HG02981 (cell line): ENCODE measurements around the gene TACR1.
A peak's percentile ranks its signal among the peaks of the same experiment; 100 is the strongest.
"Not testable (repeated sequence)": the region's sequence is repeated elsewhere in the genome, so short reads cannot be mapped to it uniquely, and the experiment has no call there.

Experiments used
- ATAC-seq: cut with Tn5 transposase; IDR thresholded peaks from one replicate; pipeline ENCODE4 v1.9.1; 2021; ENCODE audit warnings: mild to moderate bottlenecking, moderate library complexity; ENCODE audit not compliant: unreplicated experiment

The TACR1 gene, protein sequence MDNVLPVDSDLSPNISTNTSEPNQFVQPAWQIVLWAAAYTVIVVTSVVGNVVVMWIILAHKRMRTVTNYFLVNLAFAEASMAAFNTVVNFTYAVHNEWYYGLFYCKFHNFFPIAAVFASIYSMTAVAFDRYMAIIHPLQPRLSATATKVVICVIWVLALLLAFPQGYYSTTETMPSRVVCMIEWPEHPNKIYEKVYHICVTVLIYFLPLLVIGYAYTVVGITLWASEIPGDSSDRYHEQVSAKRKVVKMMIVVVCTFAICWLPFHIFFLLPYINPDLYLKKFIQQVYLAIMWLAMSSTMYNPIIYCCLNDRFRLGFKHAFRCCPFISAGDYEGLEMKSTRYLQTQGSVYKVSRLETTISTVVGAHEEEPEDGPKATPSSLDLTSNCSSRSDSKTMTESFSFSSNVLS

GRCh38 chr2:75199428-75200011 lies at the start of gene TACR1:
TSS of gene TACR1 (minus strand) at chr2:75199520. CDS start at chr2:75198934, 586 bp downstream.
- peak; percentile 66 for ATAC-seq

DNA sequence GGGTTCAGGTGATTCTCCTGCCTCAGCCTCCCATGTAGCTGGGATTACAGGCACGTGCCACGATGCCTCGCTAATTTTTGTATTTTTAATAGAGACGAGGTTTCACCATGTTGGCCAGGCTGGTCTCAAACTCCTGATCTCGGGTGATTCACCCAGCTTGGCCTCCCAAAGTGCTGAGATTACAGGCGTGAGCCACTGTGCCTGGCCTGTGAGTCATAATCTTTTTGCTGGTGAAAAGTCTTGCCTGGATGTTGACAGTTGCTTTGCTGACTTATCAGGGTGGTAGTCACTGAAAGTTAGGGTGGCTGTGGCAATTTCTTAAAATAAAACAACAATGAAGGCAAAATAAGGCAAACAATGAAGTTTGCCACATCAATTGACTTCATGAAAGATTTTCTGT lies 49.3 kb upstream of the TACR1 start:
- ATAC-seq, result not testable (repeated sequence)

DNA sequence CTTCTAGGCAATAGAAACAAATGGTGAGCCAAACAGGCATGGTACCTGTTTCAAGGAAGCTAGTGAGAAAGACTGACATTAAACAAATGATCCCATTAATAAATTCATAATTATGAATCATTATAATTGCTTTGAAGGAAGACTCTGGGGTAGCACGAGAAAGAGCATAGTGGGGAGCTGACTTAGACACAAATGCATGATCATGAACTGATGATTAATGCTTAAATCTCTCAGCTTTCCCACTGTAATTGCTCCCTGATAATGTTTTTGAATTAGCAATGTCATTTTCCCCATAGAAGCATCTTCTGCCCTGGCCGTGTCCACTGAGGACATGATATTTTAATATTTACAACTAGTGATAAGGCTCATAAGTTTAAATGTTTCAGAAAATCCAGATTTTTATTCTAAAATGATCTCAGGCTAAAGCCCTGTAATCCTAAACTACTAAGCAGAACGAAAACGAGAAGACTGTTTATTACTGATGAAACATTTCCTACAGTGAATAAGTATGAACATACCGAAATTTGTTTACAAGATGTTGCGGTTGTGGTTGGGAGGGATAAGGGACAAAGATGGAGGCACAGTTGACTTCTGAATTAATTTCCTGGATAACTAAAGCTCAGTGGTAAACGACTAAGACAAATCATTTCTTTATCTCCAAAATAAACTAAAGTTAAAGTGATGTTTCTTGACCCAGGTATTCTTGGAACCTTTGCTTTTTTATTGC lies 47.3 kb upstream of the TACR1 start:
- no peak for ATAC-seq

GRCh38 chr2:75243219-75243618 lies 43.9 kb upstream of the TACR1 start:
- ATAC-seq, result no peak

GRCh38 chr2:75241696-75242095 lies 42.4 kb upstream of the TACR1 start:
- no peak for ATAC-seq

DNA sequence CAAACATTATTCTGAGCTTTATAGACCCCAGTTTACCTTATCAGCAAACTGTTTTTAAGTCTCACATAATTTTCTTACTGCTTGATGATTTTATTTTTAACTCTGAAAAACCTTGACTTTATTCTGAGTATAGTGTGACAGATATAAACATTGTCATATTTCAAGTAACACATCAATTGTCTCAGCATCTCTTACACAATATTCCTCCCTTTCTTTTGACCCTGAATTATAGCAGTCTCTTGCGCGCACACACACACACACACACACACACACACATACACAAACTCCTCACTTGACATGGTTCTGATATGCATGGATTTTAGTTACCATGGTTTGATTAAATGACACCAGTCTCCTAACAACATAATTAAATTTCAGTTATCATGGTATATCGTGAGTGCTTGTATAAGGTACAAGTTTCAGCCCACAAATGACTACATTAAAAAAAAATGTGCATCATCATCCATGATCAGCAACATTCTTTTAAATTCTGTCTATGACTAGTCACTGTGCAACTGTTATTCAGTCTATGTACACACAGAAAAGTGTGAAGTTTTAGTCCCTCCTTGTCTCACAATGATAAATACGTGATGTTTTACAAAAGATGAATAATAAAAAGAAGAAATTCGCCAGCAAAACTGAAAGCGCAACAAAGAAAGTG lies 39.5 kb upstream of the TACR1 start:
- no peak for ATAC-seq

DNA sequence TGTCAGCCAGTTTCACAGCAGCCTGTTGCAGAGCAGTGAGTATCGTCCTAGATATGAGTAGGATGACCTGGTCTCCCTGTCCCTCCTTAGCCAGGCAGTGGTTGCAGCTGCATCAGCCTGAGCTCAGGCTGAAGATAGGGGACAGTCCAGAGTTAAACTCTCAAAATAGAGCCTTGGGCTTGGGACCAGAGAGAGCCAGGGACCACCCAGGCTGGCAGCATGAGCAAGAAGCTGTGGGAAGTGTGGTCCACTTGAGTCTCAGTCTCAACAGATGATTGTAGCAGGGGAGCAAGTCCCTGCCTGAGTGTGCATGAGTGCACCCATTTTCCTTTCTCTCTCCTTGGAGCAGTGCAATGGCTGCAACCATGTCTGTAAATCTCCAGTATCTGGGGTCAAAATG lies 38.0 kb upstream of the TACR1 start:
- ATAC-seq, result no peak

DNA sequence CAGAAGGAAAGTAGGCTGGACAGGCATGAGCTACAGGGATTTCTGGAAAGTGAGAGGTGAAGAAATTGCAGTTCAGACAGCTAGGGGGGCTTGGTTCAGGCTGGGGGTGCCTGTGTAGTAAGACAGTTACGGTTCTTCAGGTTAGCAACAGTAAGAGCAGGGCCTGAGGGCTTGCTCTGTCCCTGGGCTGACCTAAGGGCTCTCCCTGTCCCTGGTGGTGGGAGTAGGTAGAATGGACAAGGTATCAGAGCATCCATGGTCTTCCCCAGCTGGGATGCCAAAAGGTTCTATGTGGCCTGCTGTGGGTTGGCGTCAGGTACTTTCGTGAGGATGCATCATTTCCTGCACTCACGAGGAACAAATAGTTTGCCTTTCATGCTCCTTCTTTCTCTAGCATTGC lies 34.6 kb upstream of the TACR1 start:
- ATAC-seq, result no peak

DNA sequence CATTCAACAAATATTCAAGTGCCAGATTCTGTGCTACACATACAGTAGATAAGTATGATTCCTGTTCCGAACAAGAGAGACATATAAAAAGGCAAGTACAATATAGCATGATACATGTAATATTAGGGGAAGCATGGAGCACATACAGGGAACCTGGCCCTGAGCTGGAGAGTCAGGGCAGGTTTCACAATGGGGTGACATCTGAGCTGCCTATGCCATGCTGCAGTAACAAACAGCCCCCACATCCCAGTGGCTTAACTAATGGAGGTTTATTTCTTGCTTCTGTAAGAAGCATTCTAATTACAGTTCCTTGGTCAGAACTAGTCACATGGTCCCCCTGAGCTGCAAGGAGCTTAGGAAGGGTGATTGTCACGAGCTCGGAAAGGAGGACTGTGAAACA lies 27.3 kb upstream of the TACR1 start:
- ATAC-seq, result no peak

- no peak for ATAC-seq
Measured at GRCh38 chr2:75226099-75226498, 26.8 kb upstream of the TACR1 start.

DNA sequence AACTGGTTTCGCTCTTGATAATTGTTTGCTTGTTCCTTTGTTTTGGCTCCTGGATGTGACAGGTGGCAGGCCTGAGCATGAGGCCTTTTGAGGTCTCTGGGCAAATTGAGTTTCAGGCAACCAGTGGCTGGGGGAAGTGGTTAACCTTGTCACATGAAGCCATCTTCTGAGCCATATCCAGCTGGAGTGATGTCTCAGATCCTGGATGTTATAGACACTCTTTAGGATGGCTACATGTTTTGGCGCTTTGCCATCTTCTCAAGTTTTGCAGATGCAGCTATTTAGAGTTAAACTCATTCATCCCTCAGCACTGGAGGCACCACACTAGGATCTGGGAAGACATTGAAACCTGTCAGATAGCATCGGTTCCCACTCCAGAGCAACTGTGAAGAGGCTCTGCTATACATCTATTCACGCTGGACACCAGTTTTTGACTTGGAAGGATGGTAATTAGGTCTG lies 25.3 kb upstream of the TACR1 start:
- no peak for ATAC-seq

DNA sequence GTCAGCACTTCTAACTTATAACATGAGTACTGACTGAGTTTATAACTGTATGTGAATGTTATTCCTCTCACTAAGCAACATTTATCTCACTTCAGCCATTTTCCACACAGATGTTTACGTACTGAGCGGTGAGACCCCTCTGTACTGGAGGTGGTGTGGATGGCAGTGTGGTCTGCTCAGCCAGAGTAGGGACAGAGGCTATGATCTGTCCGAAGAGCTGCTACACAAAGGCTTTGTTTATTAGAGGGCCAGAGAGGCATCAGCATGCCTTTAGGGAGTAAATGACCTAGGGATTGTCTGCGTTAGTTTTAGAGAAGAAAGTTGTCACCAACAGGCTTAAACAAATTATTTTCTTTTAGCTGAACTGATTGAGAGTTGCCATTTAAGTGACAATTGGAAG lies 23.2 kb upstream of the TACR1 start:
- ATAC-seq, result no peak

DNA sequence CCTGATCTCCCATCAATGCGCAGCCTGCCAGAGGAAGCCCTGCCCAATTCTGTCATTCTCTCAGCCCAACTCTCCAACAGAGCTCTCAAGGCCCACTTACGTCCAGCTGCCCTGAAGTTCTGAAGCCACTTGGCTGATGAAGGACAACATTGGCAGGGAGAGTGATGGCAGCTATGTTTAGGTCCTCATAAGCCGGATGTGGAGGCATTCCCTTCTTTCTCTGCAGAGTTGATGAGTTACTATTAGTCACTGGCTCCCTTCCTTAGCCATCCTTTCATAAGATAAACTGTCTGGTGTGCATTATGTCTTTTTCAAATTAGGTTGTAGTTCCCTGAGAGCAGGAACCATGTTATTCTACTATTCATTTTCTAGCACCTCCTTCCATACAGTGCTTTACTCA lies 22.5 kb upstream of the TACR1 start:
- no peak for ATAC-seq

DNA sequence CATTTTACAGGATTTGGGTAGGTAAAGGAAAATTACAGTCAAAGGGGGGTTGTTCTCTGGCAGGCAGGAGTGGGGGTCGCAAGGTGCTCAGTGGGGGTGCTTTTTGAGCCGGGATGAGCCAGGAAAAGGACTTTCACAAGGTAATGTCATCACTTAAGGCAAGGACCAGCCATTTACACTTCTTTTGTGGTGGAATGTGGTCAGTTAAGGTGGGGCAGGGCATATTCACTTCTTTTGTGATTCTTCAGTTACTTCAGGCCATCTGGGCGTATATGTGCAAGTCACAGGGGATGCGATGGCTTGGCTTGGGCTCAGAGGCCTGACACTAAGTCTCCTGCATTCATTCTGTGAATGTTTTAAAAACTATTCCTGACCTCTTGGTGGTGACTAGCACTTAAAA lies 19.9 kb upstream of the TACR1 start:
- not testable (repeated sequence) for ATAC-seq

- ATAC-seq, result no peak
Measured at GRCh38 chr2:75211266-75211770, 12.0 kb upstream of the TACR1 start.

DNA sequence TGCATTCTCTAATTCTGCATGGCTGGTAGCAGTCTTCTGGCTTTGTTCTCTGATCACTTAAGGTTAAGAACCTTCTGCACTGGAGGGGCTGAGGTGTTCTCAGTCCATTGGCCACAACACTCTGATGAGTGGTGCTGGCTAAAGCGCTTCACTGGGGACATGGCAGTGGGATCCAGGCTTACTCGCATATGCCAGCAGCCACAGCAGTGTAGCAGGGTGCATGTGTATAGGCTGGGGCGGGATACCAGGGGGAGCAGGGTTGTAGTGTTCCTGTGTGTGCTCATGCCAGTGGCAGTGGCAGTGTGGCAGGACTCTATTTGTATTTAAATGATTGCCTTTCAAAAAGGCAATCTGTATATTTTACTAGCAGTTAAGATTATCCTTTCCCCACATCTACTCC lies 11.1 kb upstream of the TACR1 start:
- ATAC-seq, result no peak

DNA sequence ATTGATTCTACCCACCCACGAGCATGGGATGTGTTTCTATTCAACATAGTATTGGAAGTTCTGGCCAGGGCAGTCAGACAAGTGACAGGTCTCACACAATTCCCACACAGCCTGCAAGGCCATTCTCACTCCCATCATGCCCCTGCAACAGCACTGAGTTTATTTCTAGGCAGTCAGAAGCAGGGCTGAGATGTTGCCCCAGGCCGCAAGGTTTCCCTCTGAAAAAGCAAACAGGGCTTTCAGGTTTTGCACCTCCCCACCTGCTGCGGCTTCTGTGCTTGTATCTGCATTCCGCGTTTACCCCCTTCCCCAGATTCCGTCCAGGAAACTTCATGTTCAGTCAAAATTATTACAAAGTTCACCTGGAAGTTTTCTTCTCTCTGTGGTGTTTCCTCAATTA lies 9.4 kb upstream of the TACR1 start:
- ATAC-seq, result no peak

- ATAC-seq, result no peak
Measured at GRCh38 chr2:75204833-75205232, 5.5 kb upstream of the TACR1 start.

DNA sequence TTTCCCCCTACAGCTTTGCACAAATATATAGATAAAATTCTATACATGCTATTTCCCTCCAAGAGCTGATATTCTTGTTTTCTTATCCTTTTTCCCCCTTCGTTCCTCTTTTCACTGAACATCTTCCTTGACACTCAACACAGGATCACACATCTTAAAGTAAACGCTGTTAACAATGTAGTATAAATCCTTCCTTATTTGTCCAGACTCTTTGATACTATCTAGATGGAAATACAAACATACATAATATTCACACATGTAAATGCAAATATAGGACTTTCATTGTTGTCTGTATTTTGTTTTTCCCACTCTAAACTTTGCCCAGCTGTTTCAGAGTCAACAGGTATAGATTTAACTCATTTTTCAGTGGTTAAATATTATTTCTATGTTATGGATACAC lies 3.0 kb upstream of the TACR1 start:
- ATAC-seq, result no peak

DNA sequence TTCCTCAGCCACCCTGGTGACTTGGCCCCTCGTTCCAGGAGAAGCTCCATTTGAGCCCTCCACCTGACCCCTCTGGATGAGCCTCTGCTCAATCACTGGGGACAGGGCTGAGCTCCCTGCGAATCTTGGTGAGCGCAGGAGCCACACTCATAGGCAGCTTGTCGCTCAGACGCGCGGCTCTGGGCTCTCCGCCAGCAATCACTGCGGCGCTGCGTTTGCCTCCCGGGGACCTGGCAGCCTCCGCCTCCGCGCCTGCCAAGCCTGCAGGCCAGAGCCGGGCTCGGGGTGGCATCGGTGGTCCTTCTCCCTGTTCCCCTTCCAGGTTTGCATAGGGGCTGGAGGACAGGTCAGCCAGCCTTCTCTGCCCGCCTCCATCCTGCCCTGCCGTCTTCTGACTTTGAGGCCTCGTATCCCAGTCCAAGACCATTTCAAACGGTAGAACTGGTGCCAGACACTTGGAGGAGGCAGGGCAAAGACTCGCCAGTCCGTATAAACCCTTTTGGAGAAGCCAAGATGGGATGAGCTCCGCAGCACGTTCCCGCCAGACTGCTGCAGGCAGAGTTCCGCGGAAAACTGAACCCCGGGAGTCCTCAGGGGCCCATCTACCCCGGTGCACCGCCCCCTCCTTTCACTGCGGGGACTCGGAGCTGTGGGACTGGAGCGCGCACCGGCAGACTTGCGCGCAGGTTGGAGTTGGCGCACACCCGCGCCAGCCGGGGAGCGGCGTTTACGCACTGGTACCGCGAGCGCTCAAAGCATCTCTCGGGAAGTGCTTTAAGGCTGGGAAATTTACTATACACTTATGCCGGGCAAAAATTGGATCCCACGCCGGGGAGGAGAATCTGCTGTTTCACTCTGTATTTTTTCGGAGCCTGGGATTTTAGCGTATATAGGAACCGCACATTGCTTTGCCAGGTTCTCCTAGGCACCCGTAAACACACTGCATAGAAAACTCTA lies 1.1 kb upstream of the TACR1 start:
- no peak for ATAC-seq
